DMS153 treated with DMSO at 0.1 percent for 48 hours (cell line): ENCODE data around the gene TP53I11.

Experiments
- DNase-seq: peaks from one replicate; lab custom pipeline; 2025; ENCODE audit not compliant: unreplicated experiment; lab: John Stamatoyannopoulos, UW

Gene TP53I11

GRCh38 chr11:44941259-44942021 is 9.2 kb downstream of the TP53I11 start:
- DNase-seq: no peak

GRCh38 chr11:44940835-44941234 is 9.8 kb downstream of the TP53I11 start:
- no peak for DNase-seq

GRCh38 chr11:44940404-44940803 is 10.3 kb downstream of the TP53I11 start:
- DNase-seq: no peak

GRCh38 chr11:44939673-44940395 is 10.8 kb downstream of the TP53I11 start:
- DNase-seq: no peak

- DNase-seq: no peak
These were observed 12.5 kb downstream of the TP53I11 start for GRCh38 chr11:44938066-44938691.

- DNase-seq: no peak
These were observed 13.6 kb downstream of the TP53I11 start for GRCh38 chr11:44936951-44937543.

GRCh38 chr11:44936525-44936924 is 14.2 kb downstream of the TP53I11 start:
- peak; percentile 39 for DNase-seq

- DNase-seq: no peak
These were observed 15.9 kb downstream of the TP53I11 start for GRCh38 chr11:44934735-44935250.

GRCh38 chr11:44934110-44934509 is 16.6 kb downstream of the TP53I11 start:
- no peak for DNase-seq

GRCh38 chr11:44931466-44931865 is 19.2 kb downstream of the TP53I11 start:
- DNase-seq: no peak

GRCh38 chr11:44930588-44931302 is 19.9 kb downstream of the TP53I11 start:
- no peak for DNase-seq

- no peak for DNase-seq
These were observed 21.9 kb downstream of the TP53I11 start for GRCh38 chr11:44928816-44929215.

GRCh38 chr11:44928144-44928543 is 22.5 kb downstream of the TP53I11 start:
- no peak for DNase-seq

GRCh38 chr11:44927174-44927661 is 23.5 kb downstream of the TP53I11 start:
- DNase-seq: peak; percentile 68

- no peak for DNase-seq
These were observed 24.6 kb downstream of the TP53I11 start for GRCh38 chr11:44926036-44926435.

- DNase-seq: no peak
These were observed 26.9 kb downstream of the TP53I11 start for GRCh38 chr11:44923806-44924205.

- no peak for DNase-seq
These were observed 27.6 kb downstream of the TP53I11 start for GRCh38 chr11:44923115-44923514.

- no peak for DNase-seq
These were observed 30.2 kb downstream of the TP53I11 start for GRCh38 chr11:44920451-44920850.

GRCh38 chr11:44917741-44918140 is 32.9 kb downstream of the TP53I11 start:
- no peak for DNase-seq

GRCh38 chr11:44916801-44917385 is 33.8 kb downstream of the TP53I11 start:
- DNase-seq: no peak
